Endothelial cell (in vitro differentiated cells): ENCODE data around the gene PIP5K1B. TPM values are rescaled to one million over a fixed set of nuclear protein-coding genes. Genes with fewer than 3 reads are reported as not detected.

ENCODE experiments used
- DNase-seq: peaks from one replicate; pipeline ENCODE4 v3.0.0; 2021; ENCODE audit warnings: low spot score
- H3K27ac Mint-ChIP-seq: one replicate; pipeline ENCODE4 v1.8.0; 2021; ENCODE audit warnings: mixed read lengths, inconsistent platforms; ENCODE audit not compliant: unreplicated experiment
- H3K27me3 Mint-ChIP-seq: one replicate; pipeline ENCODE4 v1.8.0; 2021; ENCODE audit warnings: mild to moderate bottlenecking, moderate library complexity, mixed read lengths, inconsistent platforms; ENCODE audit not compliant: unreplicated experiment
- H3K36me3 Mint-ChIP-seq: one replicate; pipeline ENCODE4 v1.8.0; 2021; ENCODE audit warnings: mild to moderate bottlenecking, low read depth, mixed read lengths, inconsistent platforms; ENCODE audit not compliant: unreplicated experiment
- H3K4me1 Mint-ChIP-seq: one replicate; pipeline ENCODE4 v1.8.0; 2021; ENCODE audit warnings: mild to moderate bottlenecking, mixed read lengths, inconsistent platforms; ENCODE audit not compliant: unreplicated experiment
- H3K4me3 Mint-ChIP-seq: one replicate; pipeline ENCODE4 v1.8.0; 2021; ENCODE audit warnings: mild to moderate bottlenecking, mixed read lengths, inconsistent platforms; ENCODE audit not compliant: unreplicated experiment
- H3K9me3 Mint-ChIP-seq: one replicate; pipeline ENCODE4 v1.8.0; 2021; ENCODE audit warnings: mixed read lengths, inconsistent platforms; ENCODE audit not compliant: unreplicated experiment
- total RNA-seq: library from RNA; stranded (reverse); fragmentation: NEBNext Ultra II Directional; extraction: Animal tissue kit (Norgen Biotek cat#: 25700); gene quantifications from one replicate; pipeline ENCODE4 v1.2.1, GENCODE V29; 2021; ENCODE audit not compliant: unreplicated experiment
- TF ChIP-seq, protein P1 (sequence below): fragments of 200-600 bp; sonication (generic); IDR thresholded peaks from one replicate; pipeline ENCODE4 v1.5.0; 2021; ENCODE audit warnings: antibody characterized with exemption; ENCODE audit not compliant: unreplicated experiment

PIP5K1B gene
- total RNA-seq, 1 donor from 2014 or later: 1.8 TPM

DNA sequence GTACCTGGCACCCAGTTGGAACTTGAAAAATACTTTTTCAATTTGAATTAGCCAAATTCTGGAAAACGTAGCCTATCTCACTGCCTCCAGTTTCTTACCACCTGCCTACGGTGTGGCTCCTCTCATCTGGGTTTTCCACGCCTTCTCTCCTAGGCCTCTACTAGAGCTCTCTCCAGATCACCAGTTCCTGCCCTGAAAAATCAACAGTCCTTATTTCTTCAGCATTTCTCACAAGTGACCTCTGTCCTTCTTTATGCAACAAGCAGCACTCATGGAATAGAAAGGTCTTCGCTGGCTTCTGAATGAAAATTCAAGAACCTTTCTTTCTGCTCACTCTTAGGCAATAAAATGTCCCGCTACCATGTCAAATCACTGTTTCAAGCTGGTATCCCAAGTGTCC lies 64.8 kb downstream of the PIP5K1B start:
- H3K9me3 Mint-ChIP-seq: no peaks in the 10 kb centered on the region
- peaks cover 2% of the 10 kb centered on the region for H3K27me3 Mint-ChIP-seq
- H3K4me3 Mint-ChIP-seq: no peak overlapping the region
- TF ChIP-seq, protein P1, sequence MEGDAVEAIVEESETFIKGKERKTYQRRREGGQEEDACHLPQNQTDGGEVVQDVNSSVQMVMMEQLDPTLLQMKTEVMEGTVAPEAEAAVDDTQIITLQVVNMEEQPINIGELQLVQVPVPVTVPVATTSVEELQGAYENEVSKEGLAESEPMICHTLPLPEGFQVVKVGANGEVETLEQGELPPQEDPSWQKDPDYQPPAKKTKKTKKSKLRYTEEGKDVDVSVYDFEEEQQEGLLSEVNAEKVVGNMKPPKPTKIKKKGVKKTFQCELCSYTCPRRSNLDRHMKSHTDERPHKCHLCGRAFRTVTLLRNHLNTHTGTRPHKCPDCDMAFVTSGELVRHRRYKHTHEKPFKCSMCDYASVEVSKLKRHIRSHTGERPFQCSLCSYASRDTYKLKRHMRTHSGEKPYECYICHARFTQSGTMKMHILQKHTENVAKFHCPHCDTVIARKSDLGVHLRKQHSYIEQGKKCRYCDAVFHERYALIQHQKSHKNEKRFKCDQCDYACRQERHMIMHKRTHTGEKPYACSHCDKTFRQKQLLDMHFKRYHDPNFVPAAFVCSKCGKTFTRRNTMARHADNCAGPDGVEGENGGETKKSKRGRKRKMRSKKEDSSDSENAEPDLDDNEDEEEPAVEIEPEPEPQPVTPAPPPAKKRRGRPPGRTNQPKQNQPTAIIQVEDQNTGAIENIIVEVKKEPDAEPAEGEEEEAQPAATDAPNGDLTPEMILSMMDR: no peak
- no peaks in the 10 kb centered on the region for H3K36me3 Mint-ChIP-seq
- DNase-seq: no peak
- H3K27ac Mint-ChIP-seq: no peak overlapping the region
- no peaks in the 10 kb centered on the region for H3K4me1 Mint-ChIP-seq

DNA sequence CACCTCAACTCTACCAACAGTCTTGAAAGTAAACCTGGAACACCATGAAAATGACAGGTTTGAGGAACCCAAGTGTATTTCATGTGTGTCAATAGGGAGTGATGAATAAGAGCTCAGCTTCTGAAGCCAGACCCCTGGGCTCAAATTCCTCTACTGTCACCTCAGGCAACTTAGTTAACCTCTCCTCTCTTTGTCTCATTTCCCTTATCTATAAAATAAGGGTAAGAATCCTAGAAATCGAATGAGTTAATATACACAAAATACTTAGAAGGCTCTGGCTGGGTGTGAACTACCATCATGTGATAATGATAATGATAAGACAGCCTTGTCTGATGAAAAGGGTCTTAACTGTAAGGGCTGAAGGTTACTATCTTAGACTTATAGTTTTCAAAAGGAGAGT lies 66.3 kb downstream of the PIP5K1B start:
- Mint-ChIP-seq H3K27ac (no peak overlapping the region), H3K27me3 (peaks cover under 1% of the 10 kb centered on the region), H3K9me3 (no peaks in the 10 kb centered on the region), H3K4me3 (no peak overlapping the region), H3K4me1 (no peaks in the 10 kb centered on the region), H3K36me3 (no peaks in the 10 kb centered on the region)
- DNase-seq: no peak
- TF ChIP-seq, protein P1: no peak

DNA sequence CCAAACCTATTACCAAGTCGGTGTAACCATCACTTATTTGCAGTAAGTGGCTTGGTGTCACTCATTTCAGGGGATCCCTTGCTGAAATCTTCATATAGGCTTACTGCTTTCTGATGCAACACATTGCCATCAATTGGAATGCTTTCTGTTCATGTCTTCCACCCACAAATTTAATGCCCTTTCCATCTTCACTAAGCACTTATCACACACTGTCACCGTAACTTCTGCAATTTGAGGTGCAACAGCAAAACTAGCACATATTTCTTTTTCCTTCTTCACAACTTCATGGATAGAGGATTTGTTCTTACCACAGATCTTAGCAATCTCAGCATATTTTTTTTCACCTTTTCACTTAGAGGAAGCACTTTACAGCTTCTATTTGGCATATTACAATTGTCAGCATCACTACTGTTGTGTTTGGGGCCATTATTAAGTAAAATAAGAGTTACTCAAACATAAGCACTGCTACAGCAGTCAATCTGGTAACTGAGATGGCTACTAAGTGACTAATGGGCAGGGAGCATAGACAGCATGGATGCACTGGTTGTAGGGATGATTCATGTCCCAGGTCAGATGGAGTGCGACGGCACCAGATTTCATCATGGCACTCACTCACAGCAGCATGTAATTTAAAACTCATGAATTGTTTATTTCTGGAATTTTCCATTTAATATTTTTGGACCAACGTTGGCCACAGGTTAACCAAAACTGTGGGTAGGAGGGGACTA lies 70.1 kb downstream of the PIP5K1B start:
- H3K4me3 Mint-ChIP-seq: no peak overlapping the region
- no peak for DNase-seq
- H3K36me3 Mint-ChIP-seq: no peaks in the 10 kb centered on the region
- H3K9me3 Mint-ChIP-seq: no peaks in the 10 kb centered on the region
- no peak overlapping the region for H3K27ac Mint-ChIP-seq
- TF ChIP-seq, protein P1: no peak
- no peaks in the 10 kb centered on the region for H3K4me1 Mint-ChIP-seq
- no peaks in the 10 kb centered on the region for H3K27me3 Mint-ChIP-seq

DNA sequence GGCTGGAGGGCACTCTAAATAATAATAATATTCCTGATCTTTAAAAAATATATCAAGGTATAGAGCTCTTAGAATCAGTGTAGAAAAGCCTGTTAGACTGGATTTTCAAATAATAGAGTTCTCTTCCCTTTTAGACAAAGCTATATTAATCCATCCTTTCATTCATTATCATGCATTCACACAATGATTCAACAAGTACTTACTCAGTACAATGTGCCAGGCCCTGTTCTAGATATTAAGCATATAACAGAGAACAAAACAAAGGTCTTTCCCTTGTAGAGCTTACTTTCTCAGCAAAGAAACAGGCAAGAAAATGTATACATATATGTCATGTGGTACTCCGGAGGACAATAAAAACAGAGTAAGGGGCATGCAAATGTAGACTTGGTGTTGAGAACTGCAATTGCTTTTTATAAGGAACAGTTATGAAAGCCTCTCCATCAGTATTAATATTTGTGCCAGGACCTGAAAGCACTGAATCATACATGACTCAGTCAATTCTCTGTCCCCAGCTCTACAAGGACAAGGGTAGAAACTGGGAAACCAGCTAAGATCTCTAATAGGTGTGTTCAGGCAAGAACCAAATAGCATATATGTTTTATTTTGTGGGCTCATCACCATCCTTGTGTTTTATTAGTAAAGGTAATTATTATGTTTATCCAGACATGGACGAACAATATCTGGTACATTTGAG lies 72.2 kb downstream of the PIP5K1B start:
- Mint-ChIP-seq H3K36me3 (no peaks in the 10 kb centered on the region), H3K4me3 (no peak overlapping the region), H3K27me3 (no peaks in the 10 kb centered on the region), H3K27ac (no peak overlapping the region), H3K4me1 (peaks cover 4% of the 10 kb centered on the region), H3K9me3 (no peaks in the 10 kb centered on the region)
- no peak for DNase-seq
- TF ChIP-seq, protein P1: no peak

DNA sequence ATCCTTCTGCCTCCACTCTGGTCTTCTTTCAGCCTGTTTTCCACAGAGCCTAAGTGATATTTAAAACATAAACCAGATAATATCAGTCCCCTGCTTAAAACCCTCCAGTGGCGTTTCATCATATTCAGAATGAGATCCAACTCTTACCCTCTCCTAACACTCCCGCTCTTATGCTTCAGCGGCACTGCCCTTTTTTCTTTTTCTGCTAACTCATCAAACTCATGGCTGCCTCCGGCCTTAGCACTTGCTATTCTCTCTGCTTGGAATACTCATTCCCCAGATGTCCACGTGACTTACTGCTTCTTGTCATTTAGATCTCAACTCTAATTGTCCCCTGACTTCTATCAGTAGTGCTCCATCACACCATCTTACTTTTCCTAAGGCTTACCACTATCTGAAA lies 73.6 kb downstream of the PIP5K1B start:
- TF ChIP-seq, protein P1: no peak
- no peak overlapping the region for H3K27ac Mint-ChIP-seq
- H3K4me3 Mint-ChIP-seq: no peak overlapping the region
- no peaks in the 10 kb centered on the region for H3K9me3 Mint-ChIP-seq
- peaks cover 4% of the 10 kb centered on the region for H3K4me1 Mint-ChIP-seq
- no peaks in the 10 kb centered on the region for H3K27me3 Mint-ChIP-seq
- no peaks in the 10 kb centered on the region for H3K36me3 Mint-ChIP-seq
- no peak for DNase-seq
